Activated CD8-positive, alpha-beta memory T cell treated with anti-CD3 and anti-CD28 coated beads, Interleukin-2, amount 10 ng/mL, durations not matched to agents 7 days and 5 days (primary cell): ENCODE data around the gene G2E3. TPM values are rescaled to one million over a fixed set of nuclear protein-coding genes. Genes with fewer than 3 reads are reported as not detected.

Experiments
- ATAC-seq: fragments of 150-1000 bp; cut with Tn5 transposase; one replicate; pipeline ENCODE4 v1.10.0; 2021; ENCODE audit warnings: moderate library complexity
- CTCF ChIA-PET: fragments of 350-600 bp; sonication (Branson Sonifier 250); formaldehyde crosslinking; loops from one replicate; lab custom pipeline; 2021; ENCODE audit warnings: antibody characterized with exemption; lab: Charles Lee
- DNase-seq: peaks from one replicate; pipeline ENCODE4 v3.0.0-alpha.2; 2020
- H3K27ac Mint-ChIP-seq: one replicate; pipeline ENCODE4 v1.8.0; 2021; ENCODE audit warnings: mild to moderate bottlenecking, mixed read lengths
- H3K27me3 Mint-ChIP-seq: one replicate; pipeline ENCODE4 v1.8.0; 2021; ENCODE audit warnings: mixed read lengths
- H3K36me3 Mint-ChIP-seq: one replicate; pipeline ENCODE4 v1.8.0; 2021; ENCODE audit warnings: mild to moderate bottlenecking, mixed read lengths
- H3K4me1 Mint-ChIP-seq: one replicate; pipeline ENCODE4 v1.8.0; 2021; ENCODE audit warnings: mixed read lengths
- H3K4me3 Mint-ChIP-seq: one replicate; pipeline ENCODE4 v1.8.0; 2021; ENCODE audit warnings: mild to moderate bottlenecking, moderate library complexity, mixed read lengths
- H3K9me3 Mint-ChIP-seq: one replicate; pipeline ENCODE4 v1.8.0; 2022; ENCODE audit warnings: low read depth, mixed read lengths
- total RNA-seq, 2 experiments: library from RNA; stranded (reverse); gene quantifications; one replicate each; pipeline ENCODE4 v1.2.3, GENCODE V29; 2021

The G2E3 gene
- 10 to 100 TPM; 36.2 to 37.7 TPM for total RNA-seq

GRCh38 chr14:30558675-30559555, at the start of gene G2E3:
Gene G2E3, plus strand, starts transcription at chr14:30559158. Its CDS starts 21,922 bp downstream, at chr14:30581080.
- DNase-seq (peak; percentile 92), ATAC-seq (peak; percentile 99)
- Mint-ChIP-seq H3K27ac (peak within 1 kb of the TSS; percentile 100), H3K36me3 (peaks cover 30% of the 10 kb centered on the region), H3K4me1 (peaks cover 26% of the 10 kb centered on the region), H3K4me3 (peak within 1 kb of the TSS; percentile 99), H3K27me3 (no peaks in the 10 kb centered on the region), H3K9me3 (no peaks in the 10 kb centered on the region)
- CTCF ChIA-PET = no interaction called here

DNA sequence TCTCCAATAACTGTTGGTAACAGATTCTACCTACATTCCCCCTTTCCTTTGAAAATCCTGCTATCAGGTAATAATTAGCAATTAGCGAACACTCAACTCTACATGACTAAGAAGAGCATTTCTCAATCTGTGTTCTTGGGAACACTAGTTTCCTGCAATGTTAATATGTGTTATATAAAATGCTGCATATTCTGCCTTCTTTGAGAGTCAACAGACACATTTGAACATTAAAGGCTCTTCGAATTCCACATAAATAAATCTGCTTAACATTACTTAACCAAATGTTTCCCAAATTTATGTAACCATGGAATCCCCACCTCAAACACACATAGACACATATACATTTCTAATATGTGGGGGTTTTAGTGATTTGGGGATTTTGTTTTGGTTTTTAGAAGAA, 41.2 kb upstream of the G2E3 start:
- CTCF ChIA-PET = interaction anchor here (1.0 kb wide), 1 partner anchor 142 kb away, joined by 3 read pairs; no protein-coding TSS in a partner anchor

DNA sequence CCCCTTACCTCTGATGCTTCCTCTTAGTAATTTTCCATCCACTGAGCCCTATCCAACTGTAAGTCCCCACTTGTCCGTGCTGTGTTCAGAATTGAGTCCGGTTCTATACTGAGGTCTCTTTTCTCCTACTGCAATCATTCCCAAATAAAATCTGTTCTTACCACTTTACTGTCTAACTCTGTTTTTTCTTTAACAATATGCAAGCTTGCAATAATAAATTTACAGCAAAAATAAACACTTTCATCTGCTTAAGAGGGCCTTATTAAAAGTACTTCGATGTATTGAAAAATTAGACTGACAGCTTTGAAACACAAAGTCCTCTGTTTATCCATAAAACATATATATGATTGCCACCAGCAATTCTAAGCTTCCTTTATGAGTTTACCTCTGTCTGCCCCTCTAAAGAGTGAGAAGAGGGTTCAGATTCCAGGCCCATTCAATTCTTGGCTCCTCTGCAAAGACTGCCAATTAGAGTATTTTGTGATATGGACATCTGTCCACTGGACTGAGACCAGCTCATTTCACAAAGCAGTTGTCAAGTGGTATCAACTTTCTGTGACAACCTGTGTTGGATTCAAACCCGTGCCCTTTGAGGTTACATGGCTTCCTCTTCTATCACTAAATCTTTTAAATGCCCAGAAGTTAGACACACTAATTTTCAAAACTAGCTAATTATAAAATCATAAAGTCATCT, 39.9 kb upstream of the G2E3 start:
- H3K27me3 Mint-ChIP-seq = peaks cover 18% of the 10 kb centered on the region
- no peak overlapping the region for H3K4me3 Mint-ChIP-seq
- DNase-seq (no peak), ATAC-seq (no peak)
- H3K27ac Mint-ChIP-seq = no peak overlapping the region
- peaks cover 9% of the 10 kb centered on the region for H3K4me1 Mint-ChIP-seq
- CTCF ChIA-PET = interaction anchor here (1.0 kb wide), 1 partner anchor 143 kb away, joined by 3 read pairs; no protein-coding TSS in a partner anchor
- H3K36me3 Mint-ChIP-seq = no peaks in the 10 kb centered on the region
- H3K9me3 Mint-ChIP-seq = no peaks in the 10 kb centered on the region

More for the DNA sequence above, 41.2 kb upstream of the G2E3 start:
- Mint-ChIP-seq H3K27me3 (peaks cover 20% of the 10 kb centered on the region), H3K27ac (no peak overlapping the region), H3K36me3 (no peaks in the 10 kb centered on the region), H3K9me3 (no peaks in the 10 kb centered on the region), H3K4me1 (peaks cover 9% of the 10 kb centered on the region), H3K4me3 (no peak overlapping the region)
- ATAC-seq (no peak), DNase-seq (no peak)

GRCh38 chr14:30519961-30520360, 39.0 kb upstream of the G2E3 start:
- CTCF ChIA-PET = interaction anchor here (2.8 kb wide), 1 partner anchor 145 kb away, joined by 18 read pairs; no protein-coding TSS in a partner anchor

GRCh38 chr14:30520536-30520935, 38.4 kb upstream of the G2E3 start:
- Mint-ChIP-seq H3K4me1 (peaks cover 9% of the 10 kb centered on the region), H3K4me3 (no peak overlapping the region), H3K27me3 (peaks cover 11% of the 10 kb centered on the region), H3K9me3 (no peaks in the 10 kb centered on the region), H3K27ac (no peak overlapping the region), H3K36me3 (no peaks in the 10 kb centered on the region)
- CTCF ChIA-PET = interaction anchor here (2.0 to 2.8 kb wide), 2 partner anchors 145 to 149 kb away, joined by 5 to 18 read pairs; no protein-coding TSS in a partner anchor
- DNase-seq (no peak), ATAC-seq (no peak)

More at GRCh38 chr14:30519961-30520360, 39.0 kb upstream of the G2E3 start:
- DNase-seq (no peak), ATAC-seq (no peak)
- peaks cover 9% of the 10 kb centered on the region for H3K4me1 Mint-ChIP-seq
- no peak overlapping the region for H3K4me3 Mint-ChIP-seq
- H3K9me3 Mint-ChIP-seq = no peaks in the 10 kb centered on the region
- no peaks in the 10 kb centered on the region for H3K36me3 Mint-ChIP-seq
- peaks cover 14% of the 10 kb centered on the region for H3K27me3 Mint-ChIP-seq
- no peak overlapping the region for H3K27ac Mint-ChIP-seq

DNA sequence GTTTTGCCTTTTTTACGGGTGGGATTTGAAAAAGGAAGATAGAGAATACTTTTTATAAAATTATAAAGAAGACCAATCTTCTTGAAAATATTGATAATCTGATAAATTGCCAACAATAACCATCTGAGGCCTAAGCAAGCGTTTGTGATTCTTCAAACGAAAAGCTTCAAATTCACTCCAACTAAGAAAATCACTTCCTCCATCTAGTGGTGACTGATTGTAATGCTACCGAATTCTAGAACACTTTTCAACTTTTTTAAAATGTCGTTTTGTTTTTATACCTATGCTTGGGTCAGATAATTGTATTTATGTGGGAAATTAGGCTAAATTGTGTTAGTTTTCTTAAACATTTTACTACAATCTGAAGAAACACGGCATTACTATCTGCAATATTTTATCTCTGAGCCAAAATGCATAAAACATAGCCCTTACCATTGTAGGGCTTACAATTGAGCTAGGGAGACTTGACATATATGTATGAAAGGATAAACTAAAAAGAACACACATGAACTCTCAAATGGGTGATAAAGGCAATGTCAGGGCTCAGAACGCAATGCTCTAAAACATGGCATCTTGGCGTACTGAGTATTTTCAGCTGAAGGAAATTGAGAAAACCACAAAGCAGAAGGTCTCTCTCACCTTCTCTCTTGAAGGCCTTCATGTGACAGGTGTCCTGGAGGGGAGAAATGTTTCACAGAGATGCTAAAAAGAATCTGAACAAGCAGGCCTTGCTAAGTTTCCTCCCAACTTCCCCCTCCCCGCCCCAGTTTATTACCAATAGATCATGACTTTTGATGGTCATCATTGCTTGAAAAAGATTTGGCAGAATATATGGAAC, 36.8 kb upstream of the G2E3 start:
- Mint-ChIP-seq H3K4me1 (peaks cover 9% of the 10 kb centered on the region), H3K27me3 (no peaks in the 10 kb centered on the region)

GRCh38 chr14:30525833-30526232, 33.1 kb upstream of the G2E3 start:
- ATAC-seq (no peak), DNase-seq (no peak)
- Mint-ChIP-seq H3K9me3 (no peaks in the 10 kb centered on the region), H3K4me1 (peaks cover 9% of the 10 kb centered on the region), H3K27ac (no peak overlapping the region), H3K36me3 (no peaks in the 10 kb centered on the region), H3K4me3 (no peak overlapping the region), H3K27me3 (no peaks in the 10 kb centered on the region)
- CTCF ChIA-PET = no interaction called here

More for the DNA sequence above, 36.8 kb upstream of the G2E3 start:
- no peaks in the 10 kb centered on the region for H3K9me3 Mint-ChIP-seq
- no peak for ATAC-seq
- H3K36me3 Mint-ChIP-seq = no peaks in the 10 kb centered on the region
- CTCF ChIA-PET = interaction anchor here (1.0 to 2.8 kb wide), 5 partner anchors 9 to 151 kb away, joined by 3 to 18 read pairs (median 5); no protein-coding TSS in a partner anchor
- H3K27ac Mint-ChIP-seq = no peak overlapping the region
- no peak overlapping the region for H3K4me3 Mint-ChIP-seq
- DNase-seq = no peak

DNA sequence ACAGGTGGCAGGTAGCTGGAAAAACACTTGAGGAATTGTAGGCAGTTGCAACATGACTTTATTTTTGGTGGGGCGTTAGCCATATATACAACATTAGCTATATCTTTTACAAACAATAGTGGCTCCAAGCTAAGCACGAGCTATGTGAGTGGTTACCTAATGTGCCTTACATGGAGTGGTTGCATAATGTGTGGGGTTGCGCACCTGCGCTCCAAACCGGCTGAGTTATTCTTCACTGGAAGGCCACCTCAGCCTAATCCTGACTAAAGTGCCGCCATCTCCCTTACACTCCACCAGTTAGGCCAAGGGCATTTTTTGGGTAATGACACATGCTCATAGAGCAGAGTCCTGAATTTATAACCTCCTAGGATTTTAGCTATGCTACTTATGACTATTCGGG, 31.8 kb upstream of the G2E3 start:
- H3K27ac Mint-ChIP-seq = no peak overlapping the region
- H3K27me3 Mint-ChIP-seq = no peaks in the 10 kb centered on the region
- peaks cover 2% of the 10 kb centered on the region for H3K4me1 Mint-ChIP-seq
- DNase-seq (no peak), ATAC-seq (no peak)
- no peaks in the 10 kb centered on the region for H3K36me3 Mint-ChIP-seq
- H3K9me3 Mint-ChIP-seq = no peaks in the 10 kb centered on the region
- H3K4me3 Mint-ChIP-seq = no peak overlapping the region
- CTCF ChIA-PET = no interaction called here

DNA sequence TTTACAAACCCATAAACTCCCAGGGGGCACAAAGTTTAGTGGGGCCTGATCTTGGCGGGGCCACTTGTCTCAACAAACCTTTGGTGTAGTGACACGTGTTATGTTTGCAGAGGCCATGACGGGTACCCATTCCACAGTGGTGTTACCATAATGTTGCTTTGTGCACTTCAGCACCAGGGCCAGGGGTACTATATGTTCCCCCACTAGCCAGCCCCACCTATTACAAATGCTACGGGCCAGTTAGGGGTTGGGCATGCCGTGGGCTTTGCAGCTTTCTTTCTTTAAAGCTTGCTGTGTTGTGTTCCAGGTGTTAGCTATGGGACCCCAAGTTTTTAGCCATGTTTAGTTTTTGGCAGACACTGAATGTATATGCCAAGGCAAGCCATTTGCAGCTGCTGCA, 30.8 kb upstream of the G2E3 start:
- no peaks in the 10 kb centered on the region for H3K4me1 Mint-ChIP-seq
- no peak overlapping the region for H3K4me3 Mint-ChIP-seq
- DNase-seq (no peak), ATAC-seq (no peak)
- H3K36me3 Mint-ChIP-seq = no peaks in the 10 kb centered on the region
- H3K27ac Mint-ChIP-seq = no peak overlapping the region
- H3K9me3 Mint-ChIP-seq = no peaks in the 10 kb centered on the region
- no peaks in the 10 kb centered on the region for H3K27me3 Mint-ChIP-seq
- CTCF ChIA-PET = no interaction called here

GRCh38 chr14:30528778-30529642, 29.9 kb upstream of the G2E3 start:
- no peak for DNase-seq
- Mint-ChIP-seq H3K4me1 (no peaks in the 10 kb centered on the region), H3K27ac (no peak overlapping the region), H3K36me3 (no peaks in the 10 kb centered on the region), H3K9me3 (no peaks in the 10 kb centered on the region), H3K27me3 (no peaks in the 10 kb centered on the region), H3K4me3 (no peak overlapping the region)
- ATAC-seq = no peak
- CTCF ChIA-PET = no interaction called here

DNA sequence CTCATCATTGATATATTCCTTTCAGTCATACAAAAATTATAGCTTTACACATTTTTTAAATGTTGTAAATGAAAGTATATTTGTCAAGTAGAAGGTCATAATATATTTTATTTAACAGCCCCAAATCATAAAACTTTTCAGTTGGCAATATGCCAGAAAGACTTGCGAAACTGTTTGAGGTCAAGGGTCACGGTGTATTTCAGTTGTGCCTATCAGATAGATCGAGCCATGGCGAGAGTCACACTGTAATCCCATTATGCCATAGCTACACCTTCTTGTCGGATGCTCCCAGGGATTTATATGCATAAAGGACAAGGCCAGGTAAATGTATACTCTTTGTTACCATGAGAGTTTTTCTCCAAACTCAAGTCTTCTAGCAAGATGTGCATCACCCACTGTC, 26.7 kb upstream of the G2E3 start:
- CTCF ChIA-PET = no interaction called here
- Mint-ChIP-seq H3K4me1 (no peaks in the 10 kb centered on the region), H3K27me3 (peaks cover 11% of the 10 kb centered on the region), H3K27ac (no peak overlapping the region), H3K36me3 (no peaks in the 10 kb centered on the region), H3K9me3 (no peaks in the 10 kb centered on the region), H3K4me3 (no peak overlapping the region)
- no peak for DNase-seq
- no peak for ATAC-seq

- DNase-seq = no peak
- no peak for ATAC-seq
- no peaks in the 10 kb centered on the region for H3K36me3 Mint-ChIP-seq
- CTCF ChIA-PET = no interaction called here
- no peaks in the 10 kb centered on the region for H3K9me3 Mint-ChIP-seq
- H3K27me3 Mint-ChIP-seq = peaks cover 18% of the 10 kb centered on the region
- H3K27ac Mint-ChIP-seq = no peak overlapping the region
- H3K4me1 Mint-ChIP-seq = no peaks in the 10 kb centered on the region
- no peak overlapping the region for H3K4me3 Mint-ChIP-seq
Observed at GRCh38 chr14:30533126-30533525, 25.8 kb upstream of the G2E3 start.
